Uterus (tissue), 4 donors: ENCODE measurements around the gene GRK6. TPM values are rescaled to one million over a fixed set of nuclear protein-coding genes. Genes with fewer than 3 reads are reported as not detected.

Source experiments
- DNase-seq, 2 donors: peaks; one replicate each; pipeline ENCODE4 v3.0.0-alpha.2; 2019 to 2020
- H3K27ac ChIP-seq, 2 donors: fragments of 200-600 bp; sonication (generic); 1 replicate in 1 of 2; 2 replicates in 1 of 2; pipeline ENCODE4 v1.5.1; 2016 to 2018
- H3K27me3 ChIP-seq, 2 donors: fragments of 200-600 bp; sonication (generic); one replicate each; pipeline ENCODE4 v1.5.1; 2018 to 2019; ENCODE audit warnings: control low read depth in 1 of 2
- H3K36me3 ChIP-seq, 2 donors: fragments of 200-600 bp; sonication (generic); one replicate each; pipeline ENCODE4 v1.5.1; 2019; ENCODE audit warnings: control low read depth in 1 of 2
- H3K4me1 ChIP-seq, 2 donors: fragments of 200-600 bp; sonication (generic); one replicate each; pipeline ENCODE4 v1.5.1; 2018 to 2019; ENCODE audit warnings: control low read depth in 1 of 2
- H3K4me3 ChIP-seq, 2 donors: fragments of 200-600 bp; sonication (generic); 1 replicate in 1 of 2; 2 replicates in 1 of 2; pipeline ENCODE4 v1.5.1; 2018 to 2019; ENCODE audit warnings: mild to moderate bottlenecking in 1 of 2
- H3K9me3 ChIP-seq, 2 donors: fragments of 200-600 bp; sonication (generic); one replicate each; pipeline ENCODE4 v1.5.1; 2019; ENCODE audit warnings: control low read depth in 1 of 2
- POLR2A ChIP-seq, 2 donors: fragments of 450-650 bp; IDR thresholded peaks; one replicate each; pipeline ENCODE4 v1.6.1; 2016; ENCODE audit warnings: antibody characterized with exemption in 2 of 2, mild to moderate bottlenecking in 1 of 2, moderate library complexity in 1 of 2
- intact Hi-C: fragments of 100-400 bp; cut with DNase I; formaldehyde crosslinking; loops from one replicate; pipeline ENCODE4 v1.15.1; 2023; ENCODE audit warnings: low total_unique reads
- total RNA-seq, 4 donors: library from RNA; depleted of rRNA in 3 of 4; stranded (reverse); fragments of >200 nt in 3 of 4; gene quantifications; one replicate each; pipeline versions ENCODE4 v1.1.0 to v1.2.4, GENCODE V29; 2014 to 2023
- TF ChIP-seq, protein P1 (sequence below), 4 experiments: fragments of 200-600 bp in 2 of 4; fragments of 450-650 bp in 2 of 4; sonication (generic) in 2 of 4; IDR thresholded peaks; one replicate each; pipeline ENCODE4 v1.5.1; 2016 to 2019; ENCODE audit warnings: antibody characterized with exemption in 4 of 4, mild to moderate bottlenecking in 2 of 4, moderate library complexity in 1 of 4
- donor health status: DM: yes; HTN: yes; CAD: no.

The GRK6 gene
- total RNA-seq, 4 donors from 2014 or later, result 16.4 to 29.8 (median 20.9) TPM

DNA sequence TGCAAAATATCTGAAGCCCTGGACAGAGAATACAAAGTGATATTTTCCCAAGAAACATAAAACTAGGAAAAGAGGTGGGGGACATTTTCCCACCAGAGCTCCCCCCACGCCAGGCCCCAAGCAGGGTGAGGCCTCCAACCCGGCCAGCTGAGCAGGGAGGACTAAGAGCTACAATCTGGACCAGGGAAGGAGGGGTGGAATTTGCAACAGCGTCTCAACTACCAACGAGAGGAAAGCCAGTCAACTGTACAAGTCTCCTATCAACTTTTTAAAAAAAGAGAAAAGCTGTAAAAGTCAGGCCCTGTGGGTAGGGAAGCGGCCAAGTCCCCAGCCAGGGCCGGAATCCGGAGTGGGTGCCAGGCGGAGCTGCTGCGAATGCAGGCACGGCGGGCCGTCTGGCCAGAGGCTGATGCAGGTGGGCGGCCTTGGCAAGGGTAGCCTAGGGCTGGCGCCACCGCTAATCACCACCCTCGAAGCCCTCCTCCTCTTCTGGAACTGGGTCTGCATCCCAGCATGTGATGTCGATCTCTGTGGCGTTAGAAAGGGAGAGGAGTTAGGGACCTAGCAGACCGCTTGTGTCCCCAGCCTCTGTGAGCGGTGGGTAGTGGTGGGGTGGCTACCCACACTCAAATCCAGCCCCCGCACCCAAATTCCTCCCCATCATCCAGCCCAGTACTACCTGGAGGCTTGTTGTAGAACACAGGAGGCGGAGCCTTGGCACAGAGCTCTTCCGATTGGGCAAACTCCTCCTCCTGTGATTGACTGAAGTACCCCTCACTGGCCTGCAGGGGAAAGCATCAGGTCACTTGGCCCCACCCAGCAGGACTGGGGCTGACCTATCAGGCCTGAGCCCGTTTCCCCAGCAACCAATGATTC lies 30.7 kb downstream of the GRK6 start:
- Histone ChIP-seq H3K9me3 (no peaks in the 10 kb centered on the region), H3K27ac (peak overlapping the region; percentile 62 to 63), H3K27me3 (no peaks in the 10 kb centered on the region), H3K36me3 (no peaks in the 10 kb centered on the region), H3K4me1 (peaks cover 0 to 23% of the 10 kb centered on the region in 2 donors), H3K4me3 (no peak overlapping the region)
- intact Hi-C loops, result no loop called here
- DNase-seq, result peak; percentile 84 to 87
- no peak for TF ChIP-seq POLR2A (IDR thresholded peaks at IDR 0.05)
- TF ChIP-seq, protein P1, sequence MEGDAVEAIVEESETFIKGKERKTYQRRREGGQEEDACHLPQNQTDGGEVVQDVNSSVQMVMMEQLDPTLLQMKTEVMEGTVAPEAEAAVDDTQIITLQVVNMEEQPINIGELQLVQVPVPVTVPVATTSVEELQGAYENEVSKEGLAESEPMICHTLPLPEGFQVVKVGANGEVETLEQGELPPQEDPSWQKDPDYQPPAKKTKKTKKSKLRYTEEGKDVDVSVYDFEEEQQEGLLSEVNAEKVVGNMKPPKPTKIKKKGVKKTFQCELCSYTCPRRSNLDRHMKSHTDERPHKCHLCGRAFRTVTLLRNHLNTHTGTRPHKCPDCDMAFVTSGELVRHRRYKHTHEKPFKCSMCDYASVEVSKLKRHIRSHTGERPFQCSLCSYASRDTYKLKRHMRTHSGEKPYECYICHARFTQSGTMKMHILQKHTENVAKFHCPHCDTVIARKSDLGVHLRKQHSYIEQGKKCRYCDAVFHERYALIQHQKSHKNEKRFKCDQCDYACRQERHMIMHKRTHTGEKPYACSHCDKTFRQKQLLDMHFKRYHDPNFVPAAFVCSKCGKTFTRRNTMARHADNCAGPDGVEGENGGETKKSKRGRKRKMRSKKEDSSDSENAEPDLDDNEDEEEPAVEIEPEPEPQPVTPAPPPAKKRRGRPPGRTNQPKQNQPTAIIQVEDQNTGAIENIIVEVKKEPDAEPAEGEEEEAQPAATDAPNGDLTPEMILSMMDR (IDR thresholded peaks at IDR 0.05), result peak; percentile 35 to 73 (median 64)

DNA sequence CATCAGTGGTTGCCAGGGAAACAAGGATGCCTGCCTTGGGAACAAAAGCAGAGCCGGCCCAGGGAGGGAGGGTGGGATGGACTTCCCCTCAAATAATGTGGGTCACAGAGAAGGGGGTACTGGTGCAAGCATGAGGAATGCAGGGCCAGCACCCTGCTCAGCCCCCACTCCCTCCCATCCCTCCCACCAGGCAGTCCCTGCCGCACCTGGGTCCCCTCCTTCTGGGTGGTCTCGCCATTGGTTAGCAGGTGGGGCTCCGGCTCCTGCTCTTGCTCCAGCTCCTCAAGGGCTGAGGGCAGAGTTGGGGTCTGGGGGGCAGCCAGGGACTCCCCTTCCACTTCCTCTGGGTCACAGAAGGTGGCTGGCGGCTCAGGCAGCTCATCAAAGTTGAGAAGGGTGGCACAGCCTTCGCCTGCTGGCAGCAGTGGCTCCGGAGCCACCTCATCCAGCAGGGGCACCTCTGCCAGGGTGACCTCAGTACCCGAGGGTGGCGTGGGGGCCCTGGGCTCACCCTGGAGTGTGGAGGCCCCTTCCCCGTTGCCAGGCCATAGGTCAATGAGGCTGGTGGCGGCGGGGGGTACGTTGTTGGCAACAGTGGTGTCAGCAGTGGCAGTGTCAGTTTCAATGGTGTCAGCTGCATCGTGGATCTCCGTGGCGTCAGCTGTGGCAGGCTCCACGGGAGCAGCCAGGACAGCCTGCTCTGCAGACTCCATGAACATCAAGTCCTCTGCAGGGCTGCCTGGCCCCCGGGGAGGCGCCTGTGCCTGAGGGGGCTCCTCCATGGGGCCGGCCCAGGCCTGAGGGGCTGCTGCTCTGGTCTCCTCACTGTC lies 31.6 kb downstream of the GRK6 start:
- intact Hi-C loops, result no loop called here
- no peaks in the 10 kb centered on the region for H3K9me3 ChIP-seq
- no peak overlapping the region for H3K4me3 ChIP-seq
- TF ChIP-seq POLR2A (IDR thresholded peaks at IDR 0.05), result no peak
- TF ChIP-seq, protein P1 (IDR thresholded peaks at IDR 0.05), result no peak
- no peaks in the 10 kb centered on the region for H3K36me3 ChIP-seq
- no peaks in the 10 kb centered on the region for H3K27me3 ChIP-seq
- DNase-seq, result no peak
- peak overlapping the region; percentile 48 to 63 for H3K27ac ChIP-seq
- H3K4me1 ChIP-seq, result peaks cover 0 to 23% of the 10 kb centered on the region in 2 donors

DNA sequence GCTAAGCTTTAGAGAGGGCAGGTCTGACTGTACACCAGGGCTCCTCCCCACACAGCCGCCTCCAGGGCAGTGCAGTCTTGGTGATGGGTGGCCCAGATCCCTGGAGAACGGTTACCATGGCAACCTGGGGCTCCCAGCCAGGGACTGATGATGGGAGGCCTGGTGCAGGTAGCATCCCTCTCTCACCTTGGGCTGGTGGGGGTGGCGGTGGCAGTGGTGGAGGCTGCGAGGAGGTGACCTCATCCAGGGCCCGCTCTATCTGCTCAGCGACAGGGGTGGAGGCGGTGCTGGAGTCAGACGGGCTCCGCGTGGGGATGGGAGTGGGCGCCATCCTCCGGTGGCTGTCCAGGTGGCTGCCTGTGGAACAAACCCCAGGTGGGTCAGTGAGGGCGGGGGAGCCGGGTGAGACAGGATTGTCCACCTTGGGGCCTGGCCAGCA lies 32.5 kb downstream of the GRK6 start:
- Histone ChIP-seq H3K4me3 (no peak overlapping the region), H3K27ac (no peak overlapping the region), H3K4me1 (peaks cover 0 to 21% of the 10 kb centered on the region in 2 donors), H3K9me3 (no peaks in the 10 kb centered on the region), H3K36me3 (no peaks in the 10 kb centered on the region), H3K27me3 (no peaks in the 10 kb centered on the region)
- intact Hi-C loops, result no loop called here
- DNase-seq, result no peak
- TF ChIP-seq, protein P1 (IDR thresholded peaks at IDR 0.05), result no peak
- no peak for TF ChIP-seq POLR2A (IDR thresholded peaks at IDR 0.05)

DNA sequence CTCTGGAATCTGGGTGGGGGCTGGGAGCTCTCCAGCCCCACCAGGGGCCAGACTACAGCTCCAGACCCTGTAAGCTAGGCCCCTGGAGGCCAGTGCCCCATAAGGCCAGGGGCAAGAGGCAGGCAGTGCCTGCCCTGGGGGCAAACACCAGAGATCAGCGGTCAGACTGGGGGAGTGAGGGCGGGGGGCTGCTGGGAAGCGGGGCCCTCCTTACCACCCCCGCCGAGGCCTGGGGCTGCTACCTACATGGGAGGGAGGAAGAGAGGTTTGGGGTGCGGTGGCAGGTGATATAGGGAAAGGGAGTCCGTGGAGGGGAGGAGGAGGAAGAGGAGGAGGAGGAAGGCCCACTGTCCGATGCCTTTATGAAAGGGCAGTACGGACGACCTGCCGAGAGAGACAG lies 32.9 kb downstream of the GRK6 start:
- no peak for DNase-seq
- Histone ChIP-seq H3K27me3 (no peaks in the 10 kb centered on the region), H3K4me3 (no peak overlapping the region), H3K27ac (no peak overlapping the region), H3K4me1 (peaks cover 0 to 17% of the 10 kb centered on the region in 2 donors), H3K36me3 (no peaks in the 10 kb centered on the region), H3K9me3 (no peaks in the 10 kb centered on the region)
- intact Hi-C loops, result no loop called here
- TF ChIP-seq POLR2A (IDR thresholded peaks at IDR 0.05), result no peak
- TF ChIP-seq, protein P1 (IDR thresholded peaks at IDR 0.05), result no peak
